ENCODE data around the gene SORCS3. TPM values are rescaled to one million over a fixed set of nuclear protein-coding genes. Genes with fewer than 3 reads are reported as not detected.
A peak's percentile ranks its signal among the peaks of the same experiment; 100 is the strongest.

The SORCS3 gene
- total and polyA plus RNA-seq, 2 of the 13 experiments (the other 11 are each of a cell fraction or from before 2014, with no cell fraction given): 0.07 TPM; not detected in 1

- no peak for DNase-seq (ENCODE audit: low spot score)
- ATAC-seq: no peak
- ChIA-PET CTCF (ENCODE audit: low intra/inter-chr PET ratio, low total read pairs) (no interaction called here), POLR2A (no interaction called here)
- Histone ChIP-seq H3K4me3 (replicated peaks in 1 of 3; ENCODE audit: insufficient read depth in 1 of 3, low read depth in 2 of 3, low read length in 3 of 3) (no peak overlapping the region), H3K27ac (ENCODE audit: extremely low read length, insufficient read depth, low read length) (no peak overlapping the region), H3K9me3 (ENCODE audit: low read length) (no peaks in the 10 kb centered on the region), H3K4me1 (ENCODE audit: insufficient read depth, low read length) (no peaks in the 10 kb centered on the region), H3K9ac (ENCODE audit: insufficient read depth, low read depth, low read length) (no peak overlapping the region), H2AFZ (ENCODE audit: low read length) (no peak overlapping the region), H4K20me1 (ENCODE audit: insufficient read depth, low read length) (no peaks in the 10 kb centered on the region), H3K27me3 (ENCODE audit: control insufficient read depth in 1 of 2, insufficient read depth in 2 of 2, low read length in 2 of 2) (no peaks in the 10 kb centered on the region; a peak in 1 of 5 replicates), H3K36me3 (replicated peaks in 1 of 2; ENCODE audit: control insufficient read depth in 1 of 2, insufficient read depth in 2 of 2, low read length in 2 of 2) (no peaks in the 10 kb centered on the region), H3K4me2 (ENCODE audit: low read depth, low read length) (no peak overlapping the region), H3K79me2 (ENCODE audit: insufficient read depth, low read length) (no peaks in the 10 kb centered on the region)
- no peak for TF ChIP-seq ZSCAN12 (CRISPR knock-in tag; IDR thresholded peaks at IDR 0.05)
- TF ChIP-seq ZNF644 (CRISPR knock-in tag; IDR thresholded peaks at IDR 0.05; ENCODE audit: low read depth): no peak
- peak; percentile 80 for TF ChIP-seq MAFF (IDR thresholded peaks at IDR 0.05; ENCODE audit: low read depth, low read length)
- peak; percentile 80 to 92 for TF ChIP-seq MAFK (conservative IDR thresholded peaks at IDR 0.05 in 1 of 2, IDR thresholded peaks at IDR 0.05 in 1 of 2; ENCODE audit: low read length in 2 of 2)
- in situ Hi-C loops (cut with HindIII; ENCODE audit: extremely low pct_ligation_motif_present, low pct_unique_long_range_greater_than_20kb) (no loop called here), intact Hi-C loops (cut with micrococcal nuclease; ENCODE audit: unreplicated experiment) (no loop called here)
- BruUV-seq (replicated peaks): no TSS peak
- WGBS (ENCODE audit: low lambda C conversion rate): 4% methylated on average over 1 of the region's 1 CpG
- no peak for FAIRE-seq
Measured at GRCh38 chr10:104834580-104834979, 193.5 kb downstream of the SORCS3 start.

- DNase-seq (ENCODE audit: low spot score) (no peak), ATAC-seq (no peak), FAIRE-seq (no peak)
- no TSS peak for BruUV-seq (replicated peaks)
- intact Hi-C loops (cut with micrococcal nuclease; ENCODE audit: unreplicated experiment) (no loop called here), in situ Hi-C loops (cut with HindIII; ENCODE audit: extremely low pct_ligation_motif_present, low pct_unique_long_range_greater_than_20kb) (no loop called here)
- Histone ChIP-seq H4K20me1 (ENCODE audit: insufficient read depth, low read length) (no peaks in the 10 kb centered on the region), H3K27me3 (ENCODE audit: control insufficient read depth in 1 of 2, insufficient read depth in 2 of 2, low read length in 2 of 2) (no peaks in the 10 kb centered on the region; a peak in 1 of 5 replicates), H3K9me3 (ENCODE audit: low read length) (no peaks in the 10 kb centered on the region), H2AFZ (ENCODE audit: low read length) (no peak overlapping the region), H3K36me3 (replicated peaks in 1 of 2; ENCODE audit: control insufficient read depth in 1 of 2, insufficient read depth in 2 of 2, low read length in 2 of 2) (no peaks in the 10 kb centered on the region), H3K4me3 (replicated peaks in 1 of 3; ENCODE audit: insufficient read depth in 1 of 3, low read depth in 2 of 3, low read length in 3 of 3) (no peak overlapping the region), H3K27ac (ENCODE audit: extremely low read length, insufficient read depth, low read length) (no peak overlapping the region), H3K79me2 (ENCODE audit: insufficient read depth, low read length) (no peaks in the 10 kb centered on the region), H3K4me1 (ENCODE audit: insufficient read depth, low read length) (no peaks in the 10 kb centered on the region), H3K9ac (ENCODE audit: insufficient read depth, low read depth, low read length) (no peak overlapping the region), H3K4me2 (ENCODE audit: low read depth, low read length) (no peak overlapping the region)
- TF ChIP-seq FOXM1 (CRISPR knock-in tag; IDR thresholded peaks at IDR 0.05): no peak
- no peak for TF ChIP-seq ELF3 (CRISPR knock-in tag; IDR thresholded peaks at IDR 0.05)
- no peak for TF ChIP-seq CREB1 (IDR thresholded peaks at IDR 0.05)
- TF ChIP-seq CREB1 (CRISPR knock-in tag; IDR thresholded peaks at IDR 0.05): no peak
- TF ChIP-seq CBX2 (IDR thresholded peaks at IDR 0.05; ENCODE audit: low read depth, low read length): no peak
- TF ChIP-seq CBX2 (CRISPR knock-in tag; IDR thresholded peaks at IDR 0.05; ENCODE audit: low read depth): no peak
- no peak for TF ChIP-seq ZNF766 (CRISPR knock-in tag; IDR thresholded peaks at IDR 0.05; ENCODE audit: borderline replicate concordance)
- TF ChIP-seq ZFP37 (CRISPR knock-in tag; IDR thresholded peaks at IDR 0.05; ENCODE audit: borderline replicate concordance): no peak
- TF ChIP-seq ZNF142 (CRISPR knock-in tag; IDR thresholded peaks at IDR 0.05): no peak
- no peak for TF ChIP-seq SSRP1 (CRISPR knock-in tag; IDR thresholded peaks at IDR 0.05)
- no peak for TF ChIP-seq ZNF644 (CRISPR knock-in tag; IDR thresholded peaks at IDR 0.05; ENCODE audit: low read depth)
- WGBS (ENCODE audit: low lambda C conversion rate): 6% methylated on average over 2 of the region's 2 CpGs
- ChIA-PET POLR2A (no interaction called here), CTCF (ENCODE audit: low intra/inter-chr PET ratio, low total read pairs) (no interaction called here)
Measured at GRCh38 chr10:104835422-104835821, 194.3 kb downstream of the SORCS3 start.

All from HepG2 (cell line).